Coronary artery (tissue), 2 donors: ENCODE measurements around the gene BTBD7.
"Not testable (repeated sequence)": the region's sequence is repeated elsewhere in the genome, so short reads cannot be mapped to it uniquely, and the experiment has no call there.

Source experiments
- DNase-seq: peaks from one replicate; pipeline ENCODE4 v3.0.0-alpha.2; 2017; ENCODE audit warnings: low spot score
- H3K27ac ChIP-seq, 2 donors: fragments of 200-600 bp; sonication (generic); one replicate each; pipeline ENCODE4 v1.5.1; 2016 to 2019
- H3K4me3 ChIP-seq: fragments of 200-600 bp; sonication (generic); 2 replicates; pipeline ENCODE4 v1.5.1; 2016; ENCODE audit warnings: mild to moderate bottlenecking, moderate library complexity
- TF ChIP-seq, protein P1 (sequence below): fragments of 200-600 bp; sonication (generic); IDR thresholded peaks from one replicate; pipeline ENCODE4 v1.5.1; 2019; ENCODE audit warnings: antibody characterized with exemption

BTBD7 gene

DNA sequence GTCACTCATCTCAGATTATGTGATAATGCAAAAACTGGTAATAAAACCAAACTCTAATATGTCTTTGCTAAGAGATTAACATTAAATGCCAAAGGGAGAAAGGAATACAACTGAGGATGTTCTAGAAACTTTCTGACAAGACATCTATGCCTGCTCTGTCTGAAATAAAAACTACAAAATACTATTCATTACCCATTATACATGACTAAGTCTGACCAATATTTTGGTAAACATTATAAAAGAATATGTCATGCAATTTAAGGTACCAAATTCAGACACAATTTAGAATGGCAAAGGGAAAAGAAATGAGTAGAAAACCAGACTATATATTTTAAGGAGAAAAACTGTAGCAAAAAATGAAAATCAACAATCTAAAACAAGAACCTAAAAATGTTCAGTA is 86.3 kb downstream of the BTBD7 start:
- TF ChIP-seq, protein P1, sequence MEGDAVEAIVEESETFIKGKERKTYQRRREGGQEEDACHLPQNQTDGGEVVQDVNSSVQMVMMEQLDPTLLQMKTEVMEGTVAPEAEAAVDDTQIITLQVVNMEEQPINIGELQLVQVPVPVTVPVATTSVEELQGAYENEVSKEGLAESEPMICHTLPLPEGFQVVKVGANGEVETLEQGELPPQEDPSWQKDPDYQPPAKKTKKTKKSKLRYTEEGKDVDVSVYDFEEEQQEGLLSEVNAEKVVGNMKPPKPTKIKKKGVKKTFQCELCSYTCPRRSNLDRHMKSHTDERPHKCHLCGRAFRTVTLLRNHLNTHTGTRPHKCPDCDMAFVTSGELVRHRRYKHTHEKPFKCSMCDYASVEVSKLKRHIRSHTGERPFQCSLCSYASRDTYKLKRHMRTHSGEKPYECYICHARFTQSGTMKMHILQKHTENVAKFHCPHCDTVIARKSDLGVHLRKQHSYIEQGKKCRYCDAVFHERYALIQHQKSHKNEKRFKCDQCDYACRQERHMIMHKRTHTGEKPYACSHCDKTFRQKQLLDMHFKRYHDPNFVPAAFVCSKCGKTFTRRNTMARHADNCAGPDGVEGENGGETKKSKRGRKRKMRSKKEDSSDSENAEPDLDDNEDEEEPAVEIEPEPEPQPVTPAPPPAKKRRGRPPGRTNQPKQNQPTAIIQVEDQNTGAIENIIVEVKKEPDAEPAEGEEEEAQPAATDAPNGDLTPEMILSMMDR, result no peak
- Histone ChIP-seq H3K27ac (no peak overlapping the region), H3K4me3 (no peak overlapping the region)
- DNase-seq, result no peak

DNA sequence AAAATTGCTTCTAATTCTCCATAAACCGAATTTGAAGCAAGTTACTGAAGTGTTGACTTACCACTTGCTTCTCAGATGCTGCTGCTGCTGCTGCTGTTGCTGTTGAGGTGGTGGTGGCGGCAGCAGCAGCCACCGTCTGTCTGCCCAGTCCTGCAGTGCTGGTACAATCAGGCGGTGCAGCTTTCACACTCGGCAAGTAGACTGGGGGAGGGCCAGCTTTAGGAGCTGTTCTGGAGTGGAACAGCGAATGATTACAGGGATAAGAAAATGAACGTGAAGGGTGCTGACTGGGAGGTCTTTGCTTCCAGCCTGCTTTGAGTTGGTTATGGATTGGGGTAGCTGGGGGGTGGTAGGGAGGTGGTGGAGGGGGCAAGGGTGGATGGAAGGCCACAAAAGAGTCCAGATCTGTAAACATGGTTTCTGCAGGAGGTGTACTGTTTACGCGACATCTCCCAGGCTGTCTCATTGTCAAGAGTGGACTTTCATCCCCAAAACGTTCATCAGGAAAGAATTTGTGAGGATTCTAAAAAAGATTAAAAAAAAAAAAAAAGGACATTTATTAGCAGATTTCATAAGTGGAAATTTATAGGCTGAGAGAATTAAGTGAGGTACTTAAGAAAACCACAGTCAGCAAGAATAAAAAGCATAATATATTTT is 86.9 kb downstream of the BTBD7 start:
- Histone ChIP-seq H3K27ac (no peak overlapping the region), H3K4me3 (no peak overlapping the region)
- TF ChIP-seq, protein P1, result no peak
- DNase-seq, result no peak

DNA sequence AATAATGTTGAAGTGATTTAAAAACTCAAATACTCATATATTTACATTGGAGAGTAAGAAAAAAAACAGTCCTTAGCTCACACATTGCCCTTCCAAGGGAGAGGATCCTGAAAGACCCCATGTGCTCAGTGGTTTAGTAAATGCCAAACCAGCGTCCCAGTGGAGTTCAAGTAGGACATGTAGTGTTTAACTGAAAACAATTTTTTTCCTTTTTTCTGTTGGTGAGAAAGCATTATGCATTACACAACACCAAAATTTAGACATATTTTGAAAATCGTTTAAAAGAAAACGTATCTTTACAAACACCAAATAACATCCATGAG is 92.2 kb downstream of the BTBD7 start:
- no peak overlapping the region for H3K27ac ChIP-seq
- H3K4me3 ChIP-seq, result no peak overlapping the region
- TF ChIP-seq, protein P1, result no peak
- no peak for DNase-seq

DNA sequence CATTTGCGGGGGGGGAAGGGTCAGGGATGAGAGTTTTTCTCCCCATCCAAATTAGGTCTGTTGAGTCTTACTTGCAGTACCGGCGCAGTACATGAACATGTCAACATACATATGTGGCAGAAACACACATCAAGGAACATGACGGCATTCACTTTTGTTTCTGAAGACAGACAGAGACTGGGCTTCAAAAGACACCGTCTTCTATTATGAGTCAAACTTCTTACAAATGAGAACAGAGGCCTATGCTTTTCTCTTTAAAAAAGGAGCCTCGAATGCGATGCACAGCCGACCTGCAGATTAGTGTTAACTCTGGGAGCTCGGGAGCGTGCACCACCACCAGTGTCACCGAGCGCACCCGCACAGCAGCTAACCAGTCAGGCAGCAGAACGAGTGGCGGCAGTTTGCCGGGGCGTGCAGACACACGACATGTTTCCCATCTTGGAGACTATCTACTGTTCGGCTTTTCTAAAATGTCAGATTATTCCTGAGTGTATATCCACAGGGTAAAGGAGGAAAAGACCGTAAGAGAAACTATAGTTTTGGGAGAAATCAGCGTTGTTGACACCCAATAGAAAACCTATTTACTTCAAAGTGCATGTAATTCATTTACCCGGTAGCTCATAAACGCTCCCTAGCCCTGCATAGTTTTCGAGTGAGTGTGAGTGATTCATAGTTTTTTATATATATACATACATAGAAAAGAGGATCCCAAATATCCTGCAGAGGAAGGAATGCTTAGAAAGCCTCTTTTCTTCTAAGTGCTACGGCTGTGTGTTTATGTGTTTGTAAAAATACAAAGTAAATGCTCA is 92.8 kb downstream of the BTBD7 start:
- Histone ChIP-seq H3K27ac (no peak overlapping the region), H3K4me3 (no peak overlapping the region)
- DNase-seq, result no peak
- TF ChIP-seq, protein P1, result no peak

DNA sequence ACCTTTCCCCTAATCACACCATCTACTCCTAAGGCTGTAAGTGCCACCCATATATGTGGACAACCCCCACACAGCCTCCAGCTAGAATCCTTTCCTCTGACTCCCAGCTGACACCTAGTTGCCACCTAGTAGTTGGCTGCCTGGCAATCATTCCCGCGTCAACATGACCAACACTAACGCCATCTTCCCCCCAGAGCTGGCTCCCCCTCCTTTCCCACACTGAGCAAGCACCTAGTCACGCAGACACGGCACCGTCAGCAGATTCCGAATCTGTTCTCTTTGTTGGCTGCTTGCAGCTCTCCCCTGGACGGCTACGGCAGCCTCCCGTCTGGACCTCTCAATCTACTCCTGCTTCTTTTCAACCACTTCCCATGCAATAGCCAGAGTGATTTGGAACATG is 98.0 kb downstream of the BTBD7 start:
- Histone ChIP-seq H3K27ac (no peak overlapping the region), H3K4me3 (no peak overlapping the region)
- DNase-seq, result no peak
- TF ChIP-seq, protein P1, result no peak

DNA sequence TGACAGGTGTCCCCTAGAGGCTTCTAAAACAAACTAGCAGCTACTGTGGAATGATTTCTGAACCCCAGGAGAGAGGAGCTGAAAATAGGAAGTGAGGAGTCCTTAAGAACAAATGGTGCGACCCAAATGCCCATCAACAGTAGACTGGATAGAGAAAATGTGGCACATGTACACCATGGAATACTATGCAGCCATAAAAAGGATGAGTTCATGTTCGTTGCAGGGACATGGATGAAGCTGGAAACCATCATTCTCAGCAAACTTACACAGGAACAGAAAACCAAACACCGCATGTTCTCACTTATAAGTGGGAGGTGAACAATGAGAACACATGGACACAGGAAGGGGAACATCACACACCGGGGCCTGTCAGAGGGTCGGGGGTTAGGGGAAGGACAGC is 99.8 kb downstream of the BTBD7 start:
- DNase-seq, H3K4me3 ChIP-seq, H3K27ac ChIP-seq: not testable (repeated sequence)

DNA sequence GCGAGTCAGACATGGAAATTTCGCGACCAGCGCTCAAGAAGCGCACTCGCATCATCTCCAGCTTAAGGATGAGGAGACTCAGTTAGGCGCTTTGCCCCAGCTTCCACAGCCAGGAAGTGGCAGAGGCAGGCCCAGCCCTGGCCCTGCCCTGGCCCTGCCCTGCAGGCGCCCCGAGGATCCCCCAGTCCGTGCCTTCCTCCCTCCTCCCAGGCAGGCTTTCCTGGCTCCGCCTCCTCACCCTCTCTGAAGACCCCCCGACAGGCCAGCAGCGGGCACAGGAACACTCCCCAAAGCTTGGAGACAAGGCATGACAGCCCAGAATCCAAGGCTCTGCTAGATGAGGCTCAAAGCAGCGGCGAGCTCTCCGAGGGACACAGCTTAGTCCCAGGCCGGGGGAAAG is 100.7 kb downstream of the BTBD7 start:
- Histone ChIP-seq H3K4me3 (peak overlapping the region; percentile 70), H3K27ac (no peak overlapping the region)
- TF ChIP-seq, protein P1, result no peak
- no peak for DNase-seq
